ENCODE results near the gene CYP4F11.
"Not testable (repeated sequence)": the region's sequence is repeated elsewhere in the genome, so short reads cannot be mapped to it uniquely, and the experiment has no call there.

The CYP4F11 gene

DNA sequence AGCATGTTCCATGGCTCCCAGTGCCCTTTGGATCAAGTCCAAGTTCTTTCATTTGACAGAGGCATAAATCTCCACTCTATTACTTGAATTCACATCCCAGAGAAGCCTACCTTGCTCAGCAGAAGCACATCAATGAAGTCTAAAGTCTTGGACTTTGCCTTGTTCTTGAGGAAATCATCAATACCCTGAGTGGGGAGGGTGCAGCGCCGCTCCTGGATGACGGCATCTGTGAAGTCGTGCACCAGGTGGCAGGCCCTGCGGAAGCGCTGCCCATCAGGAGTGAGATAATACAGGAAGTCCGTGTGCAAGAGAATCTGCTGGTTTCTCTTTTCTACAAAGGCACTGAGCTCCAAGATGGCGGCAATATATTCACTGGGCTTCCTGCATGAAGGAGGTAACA lies 10.6 kb downstream of the CYP4F11 start:
- no peak for DNase-seq (ENCODE audit: low spot score)

- no peak for DNase-seq (ENCODE audit: low spot score)
These were observed 12.3 kb downstream of the CYP4F11 start for GRCh38 chr19:15922021-15922420.

DNA sequence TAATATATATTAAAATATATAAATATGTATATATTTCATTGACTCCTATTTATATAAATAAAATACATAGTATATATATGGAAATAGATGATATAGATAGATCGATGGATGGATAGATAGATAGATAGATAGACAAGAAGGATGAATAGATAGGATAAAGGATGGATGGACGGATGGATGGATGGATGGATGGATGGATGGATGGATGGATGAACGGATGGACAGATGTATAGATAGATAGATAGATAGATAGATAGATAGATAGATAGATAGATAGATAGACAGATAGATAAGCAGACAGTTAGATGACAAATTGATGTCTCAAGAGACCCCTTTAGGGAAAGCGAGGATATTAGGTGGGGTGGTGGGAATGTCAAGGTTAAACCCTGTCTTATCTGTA lies 15.1 kb downstream of the CYP4F11 start:
- DNase-seq (ENCODE audit: low spot score), result no peak

DNA sequence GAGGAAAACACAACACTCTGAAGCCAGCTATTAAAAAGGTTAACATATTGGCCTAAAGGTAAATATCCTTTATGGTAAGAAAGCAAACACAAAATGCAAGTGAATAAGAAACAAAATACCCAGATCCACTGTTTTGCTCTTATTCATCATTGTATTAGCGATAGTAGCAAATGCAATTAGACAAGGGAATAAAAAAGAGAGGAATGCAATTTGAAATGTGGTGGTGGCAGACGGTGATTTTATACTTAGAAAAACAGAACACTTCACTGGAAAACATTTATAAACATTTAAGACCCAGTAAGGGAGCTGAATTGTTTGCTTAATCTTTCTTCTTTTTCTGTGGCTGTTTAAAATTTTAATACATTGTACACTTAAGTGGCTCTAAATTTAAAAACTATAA lies 19.2 kb downstream of the CYP4F11 start:
- DNase-seq (ENCODE audit: low spot score), result no peak

DNA sequence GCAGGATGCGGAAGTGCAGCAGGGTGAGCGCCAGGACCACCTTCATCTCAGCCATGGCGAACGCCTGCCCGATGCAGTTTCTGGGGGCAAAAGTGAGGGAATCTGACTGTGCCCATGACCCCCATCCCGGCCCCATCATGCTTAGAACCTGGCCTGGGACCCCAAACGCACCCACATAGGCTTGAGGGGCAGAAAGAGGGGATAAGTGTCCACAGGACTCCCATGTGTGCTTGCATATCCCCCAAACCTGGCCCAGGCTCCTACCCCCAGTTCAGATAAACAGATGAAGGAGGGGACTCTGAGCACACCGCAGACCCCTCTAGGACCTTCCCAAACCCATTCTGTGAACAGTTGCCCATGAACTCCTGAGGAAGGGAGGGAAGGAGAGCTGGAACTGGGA lies 20.5 kb downstream of the CYP4F11 start:
- DNase-seq (ENCODE audit: low spot score), result no peak

- no peak for DNase-seq (ENCODE audit: low spot score)
These were observed 20.9 kb downstream of the CYP4F11 start for GRCh38 chr19:15913384-15913783.

DNA sequence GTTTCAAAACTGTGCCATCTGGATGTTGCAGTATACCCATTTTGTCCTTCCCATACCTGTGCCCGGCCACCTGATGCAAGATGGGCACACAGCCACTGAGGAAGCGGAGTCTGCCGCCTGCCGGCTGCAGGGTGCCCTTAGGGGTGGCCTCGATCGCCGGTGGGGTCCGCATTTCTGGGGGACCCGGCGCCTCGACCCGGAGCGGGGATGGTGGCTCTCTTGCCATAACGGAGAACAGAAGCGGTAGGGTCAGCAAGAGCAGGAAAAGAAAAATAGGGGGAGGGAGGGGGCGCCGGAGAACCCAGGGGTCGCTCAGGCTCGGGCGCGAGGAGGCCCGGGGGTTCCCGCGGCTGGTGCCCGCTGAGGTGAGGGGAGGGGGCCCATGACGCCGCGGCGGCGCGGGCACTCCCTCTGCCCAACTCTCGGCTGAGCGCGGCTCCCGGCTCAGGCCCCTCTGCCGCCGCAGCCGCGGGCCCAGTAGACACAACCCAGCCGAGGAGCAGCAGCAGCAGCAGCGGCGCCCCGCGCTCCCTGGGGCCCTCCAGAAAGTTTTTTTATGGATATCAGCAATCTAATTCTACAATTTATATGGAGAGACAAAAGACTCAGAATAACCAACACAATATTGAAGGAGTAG lies 22.6 kb downstream of the CYP4F11 start:
- DNase-seq (ENCODE audit: low spot score), result no peak

DNA sequence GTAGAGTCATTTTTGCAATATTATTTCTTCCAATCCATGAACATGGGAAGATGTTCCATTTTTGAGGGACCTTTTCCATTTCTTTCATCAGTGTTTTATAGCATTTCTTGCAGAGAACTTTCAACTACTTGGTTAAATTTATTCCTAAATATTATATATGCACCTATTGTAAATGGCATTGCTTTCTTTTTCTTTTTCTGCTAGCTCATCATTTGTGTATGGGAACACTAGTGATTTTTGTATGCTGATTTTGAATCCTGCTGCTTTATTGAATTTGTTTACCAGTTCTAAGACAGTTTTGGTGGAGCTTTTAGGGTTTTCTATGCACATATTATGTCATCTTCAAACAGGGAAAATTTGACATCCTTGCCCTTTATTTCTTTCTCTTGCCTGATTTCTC lies 29.3 kb downstream of the CYP4F11 start:
- DNase-seq (ENCODE audit: low spot score), result no peak

DNA sequence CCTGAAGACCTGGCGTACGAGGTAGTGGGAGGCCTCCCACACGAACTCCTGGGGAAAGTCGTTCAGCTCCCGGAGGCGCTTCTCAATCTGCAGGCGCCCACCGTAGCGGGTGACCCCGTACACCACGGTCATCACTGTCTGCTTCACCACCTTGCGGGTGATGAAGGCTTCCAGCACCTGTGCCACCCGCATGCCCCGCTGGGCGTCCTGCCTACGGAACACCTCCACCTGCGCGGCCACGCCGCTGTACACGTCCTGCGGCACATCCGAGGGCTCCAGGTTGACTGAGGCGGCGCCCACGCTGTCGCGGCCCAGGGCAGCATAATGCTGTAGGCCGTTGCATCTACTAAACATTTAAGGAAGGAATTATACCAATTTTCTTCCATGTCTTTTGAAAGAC lies 31.4 kb downstream of the CYP4F11 start:
- DNase-seq (ENCODE audit: low spot score), result not testable (repeated sequence)

DNA sequence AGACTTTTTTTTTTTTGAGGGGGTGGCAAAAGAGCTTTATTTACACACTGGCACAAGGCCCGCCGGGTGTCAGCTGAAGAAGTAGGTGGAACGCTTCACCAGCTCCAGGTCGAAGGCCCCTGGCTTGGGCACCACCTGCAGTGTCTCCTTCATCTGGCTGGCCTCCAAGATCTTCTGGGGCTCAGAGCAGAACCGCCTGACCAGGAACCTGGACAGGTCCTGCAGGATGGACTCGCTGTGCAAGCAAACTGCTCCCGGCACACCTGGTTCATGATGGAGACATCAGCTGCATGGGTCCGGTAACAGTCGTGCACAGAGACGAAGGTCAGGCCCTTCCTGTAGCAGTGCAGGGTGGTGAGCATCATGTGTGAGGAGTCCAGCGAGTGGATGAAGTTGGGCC lies 32.1 kb downstream of the CYP4F11 start:
- no peak for DNase-seq (ENCODE audit: low spot score)

DNA sequence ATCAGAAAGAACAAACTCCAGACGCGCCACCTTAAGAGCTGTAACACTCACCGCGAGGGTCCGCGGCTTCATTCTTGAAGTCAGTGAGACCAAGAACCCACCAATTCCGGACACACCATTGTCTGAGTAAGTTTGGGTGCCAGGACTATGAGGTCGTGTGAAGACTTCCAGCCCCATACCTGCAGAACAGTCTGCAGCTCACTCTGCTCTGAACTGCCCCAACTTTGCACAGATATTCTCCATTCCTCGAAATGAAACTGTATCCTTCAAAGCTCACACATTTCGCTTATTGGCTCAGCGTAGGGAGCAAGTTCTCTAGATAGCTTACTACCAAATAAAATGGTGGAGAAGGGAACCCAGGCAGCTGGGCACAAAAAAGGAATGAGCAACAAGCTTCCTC lies 33.8 kb downstream of the CYP4F11 start:
- DNase-seq (ENCODE audit: low spot score), result no peak

DNA sequence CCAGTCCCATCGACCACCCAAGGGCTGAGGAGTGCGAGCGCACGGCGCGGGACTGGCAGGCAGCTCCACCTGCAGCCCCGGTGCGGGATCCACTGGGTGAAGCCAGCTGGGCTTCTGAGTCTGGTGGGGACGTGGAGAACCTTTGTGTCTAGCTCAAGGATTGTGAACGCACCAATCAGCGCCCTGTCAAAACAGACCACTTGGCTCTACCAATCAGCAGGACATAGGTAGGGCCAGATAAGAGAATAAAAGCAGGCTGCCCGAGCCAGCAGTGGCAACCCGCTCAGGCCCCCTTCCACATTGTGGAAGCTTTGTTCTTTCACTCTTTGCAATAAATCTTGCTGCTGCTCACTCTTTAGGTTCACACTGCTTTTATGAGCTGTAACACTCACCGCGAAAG lies 34.3 kb downstream of the CYP4F11 start:
- DNase-seq (ENCODE audit: low spot score), result not testable (repeated sequence)

GRCh38 chr19:15899561-15899960 lies 34.8 kb downstream of the CYP4F11 start:
- not testable (repeated sequence) for DNase-seq (ENCODE audit: low spot score)

- no peak for DNase-seq (ENCODE audit: low spot score)
These were observed 36.5 kb downstream of the CYP4F11 start, which contains the start of gene CYP4F2 for GRCh38 chr19:15897738-15898276. Gene CYP4F2, minus strand, starts transcription at chr19:15898074. Its CDS starts 463 bp downstream, at chr19:15897611.

DNA sequence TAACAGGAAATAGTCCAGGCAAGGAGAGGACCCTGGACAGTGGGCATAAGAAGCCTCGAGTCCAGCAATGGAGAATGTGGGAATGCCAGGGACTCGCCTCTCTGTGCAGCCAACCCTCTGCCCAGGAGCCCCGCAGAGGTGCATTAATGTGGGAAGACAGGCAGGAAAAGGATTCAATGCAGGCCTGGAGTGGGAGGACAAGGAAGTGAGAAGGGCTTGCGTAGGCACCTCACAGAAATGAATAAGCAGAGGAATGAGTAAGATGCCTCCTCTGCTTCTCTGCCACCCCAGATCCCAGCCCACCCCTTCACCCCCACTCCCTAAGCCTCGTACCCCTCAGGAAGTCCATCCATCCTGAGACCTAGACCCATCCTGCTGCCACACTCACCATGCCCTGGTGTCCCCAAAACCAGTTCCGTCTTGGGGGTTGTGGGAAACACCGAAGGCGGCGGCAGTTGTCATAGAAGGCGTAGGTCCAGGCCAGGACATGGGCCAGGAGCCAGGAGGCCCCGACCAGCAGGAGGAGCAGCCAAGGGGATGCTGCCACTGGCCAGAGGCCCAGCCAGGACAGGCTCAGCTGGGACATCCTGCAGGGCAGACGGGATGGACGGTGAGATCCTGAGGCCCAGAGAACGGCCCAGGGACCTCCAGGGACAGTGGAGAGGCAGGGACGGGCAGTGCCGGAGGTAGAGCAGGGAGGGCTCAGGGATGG lies 37.1 kb downstream of the CYP4F11 start:
- peak; percentile 22 for DNase-seq (ENCODE audit: low spot score)

- DNase-seq (ENCODE audit: low spot score), result no peak
These were observed 38.4 kb downstream of the CYP4F11 start for GRCh38 chr19:15895876-15896430.

GRCh38 chr19:15894359-15894758 lies 40.0 kb downstream of the CYP4F11 start:
- no peak for DNase-seq (ENCODE audit: low spot score)

- DNase-seq (ENCODE audit: low spot score), result no peak
These were observed 40.9 kb downstream of the CYP4F11 start for GRCh38 chr19:15893477-15893876.

GRCh38 chr19:15892012-15892411 lies 42.3 kb downstream of the CYP4F11 start:
- no peak for DNase-seq (ENCODE audit: low spot score)

GRCh38 chr19:15891434-15891833 lies 42.9 kb downstream of the CYP4F11 start:
- no peak for DNase-seq (ENCODE audit: low spot score)

- DNase-seq (ENCODE audit: low spot score), result not testable (repeated sequence)
These were observed 45.0 kb downstream of the CYP4F11 start for GRCh38 chr19:15889339-15889738.

DNA sequence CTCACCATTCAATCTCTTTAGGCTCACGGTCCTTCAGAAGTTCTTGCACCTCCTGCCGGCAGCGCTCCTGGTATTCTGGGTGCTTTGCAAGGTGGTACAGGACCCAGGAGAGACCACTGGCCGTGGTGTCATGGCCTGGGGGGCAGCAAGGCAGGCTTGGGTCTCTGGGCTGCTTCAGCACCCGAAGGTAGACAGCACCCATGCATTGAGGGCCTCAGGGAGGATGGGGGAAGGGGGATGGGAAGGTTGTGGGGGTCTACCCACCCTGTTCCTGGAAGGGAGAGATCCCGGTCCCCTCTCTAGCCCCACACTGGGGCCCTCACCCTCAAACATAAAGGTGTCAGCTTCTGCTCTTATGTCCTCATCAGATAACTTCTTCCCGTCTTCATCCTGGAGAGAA lies 48.4 kb downstream of the CYP4F11 start:
- DNase-seq (ENCODE audit: low spot score), result no peak

DNA sequence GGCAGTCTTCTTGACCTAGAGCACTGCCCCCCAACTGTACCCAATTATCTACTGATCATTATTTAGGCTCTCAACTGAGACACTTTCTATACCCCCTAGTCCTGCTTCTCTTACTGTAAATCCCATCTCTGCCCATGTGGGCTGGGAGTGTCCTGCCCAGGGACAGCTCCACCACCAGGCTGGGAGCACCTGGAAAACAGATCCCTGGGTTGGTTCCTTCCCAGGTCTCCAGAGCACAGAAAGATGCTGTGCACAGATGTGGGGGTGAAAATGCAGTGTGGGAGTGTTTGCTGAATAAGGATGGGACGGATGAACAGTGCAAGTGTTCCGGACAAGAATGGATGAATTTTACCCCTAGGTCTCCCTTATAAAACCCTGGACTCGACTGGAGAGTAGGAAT lies 49.2 kb downstream of the CYP4F11 start:
- DNase-seq (ENCODE audit: low spot score), result no peak

Measured in putamen (tissue), 1 donor.